Loucy (cell line): ENCODE measurements around the gene ARHGDIA.

Experiments used
- CTCF ChIP-seq: fragments of 200-600 bp; sonication (generic); conservative IDR thresholded peaks from 2 replicates; pipeline ENCODE4 v1.5.1; 2014; ENCODE audit warnings: mild to moderate bottlenecking, antibody characterized with exemption, low read length
- EZH2phosphoT487 ChIP-seq: fragments of 200-600 bp; IDR thresholded peaks from 2 replicates; pipeline ENCODE4 v1.6.1; 2018; ENCODE audit warnings: antibody characterized with exemption, mild to moderate bottlenecking, moderate library complexity, borderline replicate concordance

- TF ChIP-seq CTCF (no peak), EZH2phosphoT487 (no peak)
These were observed 26.7 kb downstream of the ARHGDIA start for GRCh38 chr17:81844327-81844851.
